Upper lobe of right lung (tissue), 1 donor: ENCODE measurements around the gene EPN2. TPM values are rescaled to one million over a fixed set of nuclear protein-coding genes. Genes with fewer than 3 reads are reported as not detected.
A peak's percentile ranks its signal among the peaks of the same experiment; 100 is the strongest.
"Not testable (repeated sequence)": the region's sequence is repeated elsewhere in the genome, so short reads cannot be mapped to it uniquely, and the experiment has no call there.

Experiments
- ATAC-seq: fragments of 200-7000 bp; cut with Tn5 transposase; one replicate; pipeline ENCODE4 v1.9.1; 2020; ENCODE audit warnings: mild to moderate bottlenecking, moderate library complexity
- DNase-seq: peaks from one replicate; pipeline ENCODE4 v3.0.0-alpha.2; 2020
- H3K27ac ChIP-seq: fragments of 200-600 bp; one replicate; pipeline ENCODE4 v1.8.0; 2022
- H3K27me3 ChIP-seq: fragments of 200-600 bp; one replicate; pipeline ENCODE4 v1.8.0; 2022; ENCODE audit warnings: mild to moderate bottlenecking
- H3K36me3 ChIP-seq: fragments of 200-600 bp; one replicate; pipeline ENCODE4 v1.8.0; 2022
- H3K4me1 ChIP-seq: fragments of 200-600 bp; one replicate; pipeline ENCODE4 v1.8.0; 2022
- H3K4me3 ChIP-seq: fragments of 200-600 bp; one replicate; pipeline ENCODE4 v1.8.0; 2022; ENCODE audit warnings: mild to moderate bottlenecking
- H3K9me3 ChIP-seq: fragments of 200-600 bp; one replicate; pipeline ENCODE4 v1.8.0; 2022
- intact Hi-C: fragments of 100-400 bp; cut with DNase I; formaldehyde crosslinking; loops from one replicate; pipeline ENCODE4 v1.11.0; 2022
- total RNA-seq: library from RNA; stranded (reverse); fragmentation: NEBNext Ultra II Directional; extraction: Animal tissue kit (Norgen Biotek cat#: 25700); gene quantifications from one replicate; pipeline ENCODE4 v1.2.1, GENCODE V29; 2021
- TF ChIP-seq, protein P1 (sequence below): fragments of 200-600 bp; IDR thresholded peaks from one replicate; pipeline ENCODE4 v1.8.0; 2022; ENCODE audit warnings: antibody characterized with exemption
- donor health status: DM: no; HTN: yes; CAD: no; lungs with severe emphysema.

The EPN2 gene
- total RNA-seq, 1 donor from 2014 or later = 54.5 TPM

DNA sequence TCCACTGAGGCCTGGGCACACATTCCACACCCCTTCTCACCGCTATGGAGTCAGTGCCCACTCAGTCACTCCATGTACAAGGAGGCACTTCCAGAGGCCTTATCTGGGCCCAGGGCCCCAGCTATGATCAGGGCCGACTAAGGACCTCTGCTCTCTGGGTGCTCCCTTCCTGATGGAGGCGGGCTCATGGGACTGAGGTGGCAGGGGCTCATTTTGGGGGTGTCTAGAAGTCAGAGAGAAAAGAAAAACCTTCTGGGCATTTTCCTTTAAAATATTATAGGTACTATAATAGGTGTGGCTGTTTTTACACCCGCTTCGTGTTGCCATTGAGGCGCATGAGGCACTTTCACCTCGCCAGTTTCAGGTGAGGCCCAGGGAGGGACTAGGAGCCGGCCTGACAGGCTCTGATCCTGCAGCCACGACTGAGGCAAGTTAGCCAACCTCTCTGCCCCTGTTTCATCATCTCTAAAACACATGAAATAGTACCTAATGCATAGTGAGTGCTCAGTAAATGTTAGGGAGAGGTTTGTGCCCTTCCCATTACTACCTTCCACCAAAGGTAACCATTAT is 111.0 kb downstream of the EPN2 start:
- no peak overlapping the region for H3K27ac ChIP-seq
- DNase-seq = no peak
- intact Hi-C loops = no loop called here

DNA sequence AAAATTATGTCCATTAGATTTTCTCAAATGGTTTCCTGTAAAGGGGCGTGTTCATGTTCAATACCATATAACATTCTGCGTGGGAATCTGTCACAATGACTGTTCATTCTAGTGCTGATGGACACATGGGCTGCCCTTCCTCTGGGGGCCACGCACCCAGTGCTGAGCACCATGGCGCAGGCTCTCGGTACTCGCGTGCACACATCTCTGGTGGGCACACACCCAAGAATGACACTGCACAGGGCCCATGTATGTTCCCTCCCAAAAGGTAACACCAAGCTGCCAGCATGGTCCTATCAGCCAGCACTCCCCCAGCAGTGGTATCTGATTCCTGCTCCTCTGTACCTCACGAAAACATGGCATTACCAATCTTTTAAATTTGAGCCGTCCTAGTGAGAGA is 111.6 kb downstream of the EPN2 start:
- intact Hi-C loops = no loop called here
- ATAC-seq = no peak
- Histone ChIP-seq H3K4me1 (no peaks in the 10 kb centered on the region), H3K4me3 (no peak overlapping the region), H3K27ac (no peak overlapping the region), H3K9me3 (no peaks in the 10 kb centered on the region), H3K36me3 (no peaks in the 10 kb centered on the region), H3K27me3 (no peaks in the 10 kb centered on the region)
- DNase-seq = peak; percentile 6
- TF ChIP-seq, protein P1, sequence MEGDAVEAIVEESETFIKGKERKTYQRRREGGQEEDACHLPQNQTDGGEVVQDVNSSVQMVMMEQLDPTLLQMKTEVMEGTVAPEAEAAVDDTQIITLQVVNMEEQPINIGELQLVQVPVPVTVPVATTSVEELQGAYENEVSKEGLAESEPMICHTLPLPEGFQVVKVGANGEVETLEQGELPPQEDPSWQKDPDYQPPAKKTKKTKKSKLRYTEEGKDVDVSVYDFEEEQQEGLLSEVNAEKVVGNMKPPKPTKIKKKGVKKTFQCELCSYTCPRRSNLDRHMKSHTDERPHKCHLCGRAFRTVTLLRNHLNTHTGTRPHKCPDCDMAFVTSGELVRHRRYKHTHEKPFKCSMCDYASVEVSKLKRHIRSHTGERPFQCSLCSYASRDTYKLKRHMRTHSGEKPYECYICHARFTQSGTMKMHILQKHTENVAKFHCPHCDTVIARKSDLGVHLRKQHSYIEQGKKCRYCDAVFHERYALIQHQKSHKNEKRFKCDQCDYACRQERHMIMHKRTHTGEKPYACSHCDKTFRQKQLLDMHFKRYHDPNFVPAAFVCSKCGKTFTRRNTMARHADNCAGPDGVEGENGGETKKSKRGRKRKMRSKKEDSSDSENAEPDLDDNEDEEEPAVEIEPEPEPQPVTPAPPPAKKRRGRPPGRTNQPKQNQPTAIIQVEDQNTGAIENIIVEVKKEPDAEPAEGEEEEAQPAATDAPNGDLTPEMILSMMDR = no peak

More for the DNA sequence above, 111.0 kb downstream of the EPN2 start:
- H3K4me3 ChIP-seq = no peak overlapping the region
- TF ChIP-seq, protein P1 = no peak
- no peaks in the 10 kb centered on the region for H3K9me3 ChIP-seq
- H3K27me3 ChIP-seq = no peaks in the 10 kb centered on the region
- no peaks in the 10 kb centered on the region for H3K4me1 ChIP-seq
- no peak for ATAC-seq
- H3K36me3 ChIP-seq = no peaks in the 10 kb centered on the region

DNA sequence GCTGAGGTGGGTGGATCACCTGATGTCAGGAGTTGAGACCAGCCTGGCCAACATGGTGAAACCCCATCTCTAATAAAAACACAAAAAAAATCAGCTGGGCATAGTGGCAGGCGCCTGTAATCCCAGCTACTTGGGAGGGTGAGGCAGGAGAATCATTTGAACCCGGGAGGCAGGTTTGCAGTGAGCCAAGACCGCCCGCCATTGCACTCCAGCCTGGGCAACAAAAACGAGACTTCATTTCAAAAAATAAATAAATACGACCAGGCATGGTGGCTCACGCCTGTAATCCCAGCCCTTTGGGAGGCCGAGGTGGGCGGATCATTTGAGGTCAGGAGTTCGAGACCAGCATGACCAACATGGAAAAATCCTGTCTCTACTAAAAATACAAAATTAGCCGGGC is 116.2 kb downstream of the EPN2 start:
- H3K27me3 ChIP-seq, intact Hi-C loops: not testable (repeated sequence)

DNA sequence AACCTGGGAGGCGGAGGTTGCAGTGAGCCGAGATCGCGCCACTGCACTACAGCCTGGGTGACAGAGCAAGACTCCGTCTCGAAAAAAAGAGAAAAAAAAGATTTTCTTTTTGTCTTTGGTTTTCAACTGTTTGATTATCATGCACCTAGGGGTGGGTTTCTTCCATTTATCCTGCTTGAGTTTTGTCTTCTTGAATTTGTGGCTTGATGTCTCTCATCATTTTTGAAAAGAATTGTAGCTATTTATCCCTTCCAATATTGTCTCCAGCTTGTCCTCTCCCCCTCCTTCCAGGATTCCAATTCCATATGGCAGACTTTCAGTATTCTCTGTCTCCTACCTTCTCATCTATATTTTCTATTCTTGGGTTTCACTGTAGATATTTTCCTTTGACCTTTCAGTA is 117.6 kb downstream of the EPN2 start:
- Histone ChIP-seq H3K4me1 (no peaks in the 10 kb centered on the region), H3K4me3 (no peak overlapping the region), H3K27me3 (no peaks in the 10 kb centered on the region), H3K36me3 (no peaks in the 10 kb centered on the region), H3K9me3 (no peaks in the 10 kb centered on the region), H3K27ac (no peak overlapping the region)
- intact Hi-C loops = no loop called here
- ATAC-seq = no peak
- DNase-seq = no peak
- TF ChIP-seq, protein P1 = no peak

More for the DNA sequence above, 116.2 kb downstream of the EPN2 start:
- H3K27ac ChIP-seq, H3K36me3 ChIP-seq, DNase-seq, ATAC-seq, H3K9me3 ChIP-seq, H3K4me1 ChIP-seq, H3K4me3 ChIP-seq: not testable (repeated sequence)

DNA sequence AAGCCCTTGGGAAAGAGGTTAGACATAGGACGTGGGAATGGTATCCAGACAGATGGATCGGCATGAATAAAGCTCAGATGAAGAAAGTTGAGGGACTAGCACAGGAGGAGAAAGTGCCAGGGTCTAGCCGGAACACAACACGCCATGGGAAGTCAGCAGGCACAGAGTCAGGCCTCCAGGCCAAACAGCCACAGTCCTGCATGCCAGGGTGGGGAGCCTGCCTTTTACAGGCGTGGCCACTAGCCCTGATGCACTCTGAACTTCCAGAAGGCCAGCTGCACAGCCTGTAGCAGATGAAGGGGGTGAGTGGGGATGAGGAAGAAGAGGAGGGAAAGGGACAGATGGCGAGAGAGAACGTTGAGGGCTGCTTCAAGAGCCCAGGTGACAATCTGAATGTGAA is 120.2 kb downstream of the EPN2 start:
- intact Hi-C loops = no loop called here
- Histone ChIP-seq H3K27me3 (no peaks in the 10 kb centered on the region), H3K9me3 (no peaks in the 10 kb centered on the region), H3K4me3 (no peak overlapping the region), H3K27ac (no peak overlapping the region), H3K36me3 (no peaks in the 10 kb centered on the region), H3K4me1 (no peaks in the 10 kb centered on the region)
- ATAC-seq (no peak), DNase-seq (no peak)
- TF ChIP-seq, protein P1 = no peak

DNA sequence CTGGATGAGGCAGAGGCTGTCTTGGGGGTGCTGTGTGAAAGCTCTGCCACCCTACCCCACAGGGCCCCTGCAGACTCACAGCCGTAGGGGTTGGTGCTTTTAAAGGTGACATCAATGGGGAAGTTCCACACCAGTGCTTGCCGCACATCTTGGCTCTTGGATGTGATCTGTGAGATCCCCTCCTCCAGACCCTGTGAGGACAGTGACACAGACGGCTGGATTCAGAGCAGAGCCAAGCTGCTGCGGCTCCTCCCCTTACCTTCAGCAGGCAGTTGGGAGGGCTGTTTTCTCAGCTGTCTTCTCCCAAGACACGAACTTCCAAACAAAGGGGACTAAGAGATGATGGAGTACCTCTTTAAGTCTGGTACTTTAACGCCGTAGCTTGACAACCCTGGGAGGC is 120.6 kb downstream of the EPN2 start:
- no peak for DNase-seq
- no peak overlapping the region for H3K4me3 ChIP-seq
- H3K27ac ChIP-seq = no peak overlapping the region
- no peaks in the 10 kb centered on the region for H3K9me3 ChIP-seq
- H3K36me3 ChIP-seq = no peaks in the 10 kb centered on the region
- ATAC-seq = no peak
- TF ChIP-seq, protein P1 = no peak
- intact Hi-C loops = no loop called here
- H3K4me1 ChIP-seq = no peaks in the 10 kb centered on the region
- no peaks in the 10 kb centered on the region for H3K27me3 ChIP-seq
